Colonic mucosa (tissue), 4 donors: ENCODE results near the gene LAMTOR2. TPM values are rescaled to one million over a fixed set of nuclear protein-coding genes. Genes with fewer than 3 reads are reported as not detected.
"Not testable (repeated sequence)": the region's sequence is repeated elsewhere in the genome, so short reads cannot be mapped to it uniquely, and the experiment has no call there.

Source experiments
- DNase-seq: peaks from one replicate; pipeline ENCODE4 v3.0.0-alpha.2; 2020
- H3K27ac ChIP-seq: fragments of 200-600 bp; one replicate; pipeline ENCODE4 v1.8.0; 2021
- H3K27me3 ChIP-seq: fragments of 200-600 bp; one replicate; pipeline ENCODE4 v1.8.0; 2021
- H3K36me3 ChIP-seq: fragments of 200-600 bp; one replicate; pipeline ENCODE4 v1.8.0; 2021
- H3K4me1 ChIP-seq: fragments of 200-600 bp; one replicate; pipeline ENCODE4 v1.8.0; 2021; ENCODE audit warnings: mild to moderate bottlenecking
- H3K4me3 ChIP-seq: fragments of 200-600 bp; one replicate; pipeline ENCODE4 v1.8.0; 2021
- H3K9ac ChIP-seq, 2 donors: one replicate each; pipeline ENCODE4 v1.7.0; 2013; ENCODE audit warnings: control low read depth in 2 of 2, low read depth in 2 of 2, low read length in 2 of 2
- H3K9me3 ChIP-seq: fragments of 200-600 bp; one replicate; pipeline ENCODE4 v1.8.0; 2021
- CTCF ChIP-seq: fragments of 200-600 bp; IDR thresholded peaks from one replicate; pipeline ENCODE4 v1.8.0; 2022; ENCODE audit warnings: antibody characterized with exemption, mild to moderate bottlenecking
- intact Hi-C: fragments of 100-400 bp; cut with DNase I; formaldehyde crosslinking; loops from one replicate; pipeline ENCODE4 v1.14.1; 2022
- total RNA-seq, 2 donors: library from RNA; stranded (reverse); fragmentation: NEBNext Ultra II Directional in 1 of 2; extraction: Animal tissue kit (Norgen Biotek cat#: 25700) in 1 of 2; gene quantifications; one replicate each; pipeline ENCODE4 v1.2.1, GENCODE V29; 2021
- donor health status: healthy.
- donor health status: DM: no; HTN: no; CAD: no.
- donor health status: DM: no; HTN: no; CAD: no.

LAMTOR2 gene
- total RNA-seq, 2 donors from 2014 or later: 69.4 to 83.9 TPM

DNA sequence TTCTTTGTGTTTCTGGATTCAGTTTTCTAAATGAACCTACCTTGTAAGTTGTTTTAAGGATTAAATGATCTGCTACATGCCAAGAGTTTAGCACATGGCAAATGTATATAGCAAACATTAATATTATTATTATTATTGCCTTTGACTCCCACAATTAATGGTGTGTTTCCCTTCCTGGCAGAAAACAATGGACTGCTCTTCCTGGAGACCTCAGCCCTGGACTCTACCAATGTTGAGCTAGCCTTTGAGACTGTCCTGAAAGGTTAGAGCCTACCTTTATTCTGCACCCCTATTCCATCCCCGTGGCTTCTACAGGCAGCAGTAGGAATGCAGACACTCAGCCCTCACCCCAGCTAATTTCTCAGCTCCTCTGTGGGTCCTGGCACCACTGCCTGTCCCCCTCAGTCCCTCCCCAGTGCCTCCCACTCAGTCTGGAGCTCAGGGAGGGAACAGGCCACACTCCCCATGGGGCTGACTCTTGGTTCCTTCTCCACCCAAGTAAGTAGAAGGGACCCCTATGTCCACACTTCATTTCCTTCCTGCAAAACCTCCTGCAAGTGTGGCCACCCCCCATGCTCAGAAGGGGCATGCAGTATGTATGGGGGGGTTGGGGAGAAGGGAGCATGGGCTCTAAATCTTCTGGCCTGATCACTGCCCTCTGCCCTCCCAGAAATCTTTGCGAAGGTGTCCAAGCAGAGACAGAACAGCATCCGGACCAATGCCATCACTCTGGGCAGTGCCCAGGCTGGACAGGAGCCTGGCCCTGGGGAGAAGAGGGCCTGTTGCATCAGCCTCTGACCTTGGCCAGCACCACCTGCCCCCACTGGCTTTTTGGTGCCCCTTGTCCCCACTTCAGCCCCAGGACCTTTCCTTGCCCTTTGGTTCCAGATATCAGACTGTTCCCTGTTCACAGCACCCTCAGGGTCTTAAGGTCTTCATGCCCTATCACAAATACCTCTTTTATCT lies 15.2 kb downstream of the LAMTOR2 start:
- Histone ChIP-seq H3K36me3 (no peaks in the 10 kb centered on the region), H3K4me3 (no peak overlapping the region), H3K9ac (no peak overlapping the region), H3K27me3 (no peaks in the 10 kb centered on the region), H3K4me1 (no peaks in the 10 kb centered on the region), H3K27ac (no peak overlapping the region), H3K9me3 (no peaks in the 10 kb centered on the region)
- no peak for TF ChIP-seq CTCF
- intact Hi-C loops: no loop called here
- no peak for DNase-seq

- Histone ChIP-seq H3K9ac (no peak overlapping the region), H3K27me3 (no peaks in the 10 kb centered on the region), H3K9me3 (no peaks in the 10 kb centered on the region), H3K36me3 (no peaks in the 10 kb centered on the region), H3K27ac (no peak overlapping the region), H3K4me1 (no peaks in the 10 kb centered on the region), H3K4me3 (no peak overlapping the region)
- DNase-seq: no peak
- intact Hi-C loops: no loop called here
- no peak for TF ChIP-seq CTCF
These were observed 16.0 kb downstream of the LAMTOR2 start for GRCh38 chr1:156070548-156070947.

GRCh38 chr1:156071332-156071816 lies 16.8 kb downstream of the LAMTOR2 start:
- H3K27me3 ChIP-seq, H3K36me3 ChIP-seq, H3K9me3 ChIP-seq, DNase-seq, H3K9ac ChIP-seq, H3K4me3 ChIP-seq, intact Hi-C loops, H3K27ac ChIP-seq, H3K4me1 ChIP-seq: not testable (repeated sequence)

DNA sequence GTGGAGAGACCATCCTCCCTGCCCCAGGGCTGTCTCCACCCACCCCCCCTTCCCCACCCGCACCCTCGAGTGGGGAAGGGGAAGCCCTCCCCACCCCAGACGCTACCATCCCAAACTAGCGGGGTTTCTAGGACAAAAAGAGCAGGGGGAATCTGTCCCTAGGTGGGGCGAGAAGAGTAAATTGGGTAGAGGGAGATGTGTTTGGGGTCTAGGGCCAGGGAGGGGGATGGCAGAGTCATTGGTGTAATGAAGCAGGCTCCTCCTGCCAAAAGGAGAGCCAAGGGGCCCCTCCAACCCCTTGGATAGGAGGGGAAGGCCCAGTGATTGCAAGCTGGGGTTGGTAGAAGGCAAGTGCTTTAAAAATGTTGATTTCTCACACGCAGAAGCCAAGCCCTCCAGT lies 17.7 kb downstream of the LAMTOR2 start:
- no peak for DNase-seq
- H3K27ac ChIP-seq: no peak overlapping the region
- no peaks in the 10 kb centered on the region for H3K9me3 ChIP-seq
- no peaks in the 10 kb centered on the region for H3K4me1 ChIP-seq
- H3K4me3 ChIP-seq: no peak overlapping the region
- intact Hi-C loops: no loop called here
- H3K9ac ChIP-seq: no peak overlapping the region
- TF ChIP-seq CTCF: no peak
- H3K27me3 ChIP-seq: no peaks in the 10 kb centered on the region
- H3K36me3 ChIP-seq: no peaks in the 10 kb centered on the region

DNA sequence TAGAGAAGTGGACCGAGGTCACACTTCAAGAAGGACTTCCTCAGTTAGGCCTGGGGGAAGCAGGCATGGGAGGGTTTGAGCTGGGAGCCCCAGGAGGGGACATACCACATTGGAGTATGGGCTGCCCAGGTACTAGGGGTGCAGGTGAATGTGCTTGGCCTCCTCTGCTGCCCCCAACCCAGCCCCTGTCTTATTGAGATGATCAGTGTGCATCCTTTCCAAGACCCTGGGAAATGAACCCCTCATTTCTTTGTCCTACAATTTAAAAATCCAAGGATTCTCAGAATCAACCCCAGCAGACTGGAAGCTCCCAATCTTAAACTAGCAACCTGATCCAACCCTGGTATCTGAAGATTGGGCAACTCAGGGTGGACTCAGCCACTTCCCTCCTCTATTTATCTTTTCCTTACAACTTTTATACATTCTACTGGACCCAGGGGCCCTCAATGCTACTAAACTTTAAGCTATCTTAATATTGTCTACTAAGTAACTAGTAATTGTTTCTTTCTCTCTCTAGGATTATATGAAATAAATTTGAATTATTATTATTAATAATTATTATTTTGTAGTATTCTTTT lies 18.6 kb downstream of the LAMTOR2 start:
- intact Hi-C loops: no loop called here
- Histone ChIP-seq H3K27ac (no peak overlapping the region), H3K9me3 (no peaks in the 10 kb centered on the region), H3K36me3 (no peaks in the 10 kb centered on the region), H3K4me1 (no peaks in the 10 kb centered on the region), H3K27me3 (no peaks in the 10 kb centered on the region), H3K4me3 (no peak overlapping the region), H3K9ac (no peak overlapping the region)
- DNase-seq: no peak
- TF ChIP-seq CTCF: no peak

DNA sequence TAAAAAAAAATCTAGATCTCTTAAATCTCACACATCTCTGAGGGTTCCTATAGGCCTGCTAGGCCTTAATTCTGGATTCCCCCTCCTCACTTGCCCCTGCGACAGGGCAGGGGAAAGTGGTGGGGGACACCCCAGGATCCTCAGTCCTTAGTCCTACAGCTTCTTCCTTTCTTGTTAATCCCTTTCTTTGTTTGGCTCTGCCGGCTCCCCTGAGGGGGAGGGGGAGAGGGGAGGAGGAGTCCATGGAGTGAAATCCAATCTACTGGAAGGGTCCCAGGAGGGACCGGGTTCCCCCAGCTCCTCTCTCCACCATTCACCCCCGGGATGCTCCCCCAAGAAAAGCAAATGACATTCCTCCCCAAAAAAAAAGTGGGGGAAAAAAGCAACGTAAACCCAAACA lies 19.2 kb downstream of the LAMTOR2 start:
- no peaks in the 10 kb centered on the region for H3K9me3 ChIP-seq

More for the DNA sequence above, 19.2 kb downstream of the LAMTOR2 start:
- H3K27me3 ChIP-seq: no peaks in the 10 kb centered on the region
- TF ChIP-seq CTCF: no peak
- no peaks in the 10 kb centered on the region for H3K36me3 ChIP-seq
- no peaks in the 10 kb centered on the region for H3K4me1 ChIP-seq
- no peak overlapping the region for H3K4me3 ChIP-seq
- intact Hi-C loops: no loop called here
- H3K27ac ChIP-seq: no peak overlapping the region
- H3K9ac ChIP-seq: no peak overlapping the region
- DNase-seq: no peak
